Stimulated activated CD4-positive, alpha-beta T cell treated with anti-CD3 and anti-CD28 coated beads, Interleukin-15, amount 100 ng/mL, for 1 hour (primary cell): ENCODE results near the gene RARA.

Source experiments
- DNase-seq, 2 donors: peaks; one replicate each; pipeline ENCODE4 v3.0.0-alpha.2; 2020; ENCODE audit warnings: low read depth in 1 of 2, low spot score in 1 of 2

Gene RARA

GRCh38 chr17:40327735-40328385 is 18.9 kb downstream of the RARA start:
- no peak for DNase-seq

GRCh38 chr17:40328386-40328766 is 19.4 kb downstream of the RARA start:
- no peak for DNase-seq

- DNase-seq, result no peak
Observed at GRCh38 chr17:40329839-40330794, 21.1 kb downstream of the RARA start.

- no peak for DNase-seq
Observed at GRCh38 chr17:40330850-40331470, 22.0 kb downstream of the RARA start.

- DNase-seq, result no peak
Observed at GRCh38 chr17:40331743-40332641, 23.0 kb downstream of the RARA start.

- no peak for DNase-seq
Observed at GRCh38 chr17:40333781-40334448, 24.9 kb downstream of the RARA start.

- DNase-seq, result no peak
Observed at GRCh38 chr17:40335620-40336019, 26.6 kb downstream of the RARA start.

- no peak for DNase-seq
Observed at GRCh38 chr17:40337351-40337750, 28.4 kb downstream of the RARA start.

GRCh38 chr17:40338058-40338457 is 29.1 kb downstream of the RARA start:
- no peak for DNase-seq

- DNase-seq, result no peak
Observed at GRCh38 chr17:40338941-40339649, 30.1 kb downstream of the RARA start.

GRCh38 chr17:40340327-40340726 is 31.3 kb downstream of the RARA start:
- DNase-seq, result no peak

- DNase-seq, result peak; percentile 63 to 73
Observed at GRCh38 chr17:40340880-40341807, 32.2 kb downstream of the RARA start.

- no peak for DNase-seq
Observed at GRCh38 chr17:40341808-40342503, 33.0 kb downstream of the RARA start.

GRCh38 chr17:40342504-40343218 is 33.7 kb downstream of the RARA start:
- DNase-seq, result no peak

GRCh38 chr17:40343219-40344119 is 34.5 kb downstream of the RARA start:
- no peak for DNase-seq

GRCh38 chr17:40344421-40345160 is 35.6 kb downstream of the RARA start:
- no peak for DNase-seq
